ENCODE results near the gene UBE2F.

DNA sequence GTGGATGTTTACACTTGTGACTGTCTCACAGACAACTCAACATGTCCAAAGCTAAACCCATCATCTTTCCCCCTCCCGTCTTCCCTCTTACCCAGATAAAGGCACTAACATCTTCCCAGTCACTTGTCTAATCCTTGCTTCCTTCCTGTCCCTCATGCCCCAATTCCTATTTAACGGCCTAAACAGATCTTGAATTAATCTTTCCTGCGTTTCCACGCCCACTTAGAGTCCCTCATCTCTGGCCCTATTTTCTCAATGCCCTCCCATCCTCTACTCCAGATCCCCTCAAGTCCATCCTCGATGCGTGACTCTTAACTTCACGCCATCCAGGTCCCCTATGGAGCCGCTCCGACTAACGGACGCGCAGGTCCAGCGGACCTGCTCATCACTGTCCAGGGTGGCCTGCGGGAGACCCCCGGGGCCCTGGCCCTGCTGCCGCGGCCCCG is 93.3 kb downstream of the UBE2F start:
- TF ChIP-seq CTCF (IDR thresholded peaks at IDR 0.05; ENCODE audit: insufficient read depth, low read length) (no peak), GABPA (IDR thresholded peaks at IDR 0.05; ENCODE audit: low read depth) (no peak), POLR2AphosphoS5 (IDR thresholded peaks at IDR 0.05; ENCODE audit: low read depth) (no peak), REST (IDR thresholded peaks at IDR 0.05; ENCODE audit: insufficient replicate concordance, low read depth) (no peak), SPI1 (IDR thresholded peaks at IDR 0.05; ENCODE audit: borderline replicate concordance, low read depth) (0 out of 2 replicates have a peak, but pooled peaks have one; percentile 58)

All from HL-60 (cell line).